GM06990 (cell line): ENCODE data around the gene PANK4.

Experiments
- DNase-seq: peaks from one replicate; pipeline ENCODE4 v3.0.0-alpha.2; 2011; ENCODE audit not compliant: insufficient read length; ENCODE audit errors: extremely low read depth
- H3K27me3 ChIP-seq: replicated peaks from 2 replicates; pipeline ENCODE4 v1.6.0; 2011; ENCODE audit warnings: low read length; ENCODE audit not compliant: control insufficient read depth, insufficient read depth
- H3K36me3 ChIP-seq: 2 replicates; pipeline ENCODE4 v1.5.1; 2011; ENCODE audit warnings: low read length; ENCODE audit not compliant: control insufficient read depth, insufficient read depth
- H3K4me3 ChIP-seq: replicated peaks from 2 replicates; pipeline ENCODE4 v1.5.1; 2011; ENCODE audit warnings: low read depth, mild to moderate bottlenecking, control low read depth, low read length
- TF ChIP-seq, protein P1 (sequence below): IDR thresholded peaks from 2 replicates; pipeline ENCODE4 v1.5.1; 2011; ENCODE audit warnings: low read length, control low read depth, mild to moderate bottlenecking, inconsistent platforms; ENCODE audit not compliant: insufficient read depth, poor library complexity, severe bottlenecking

Gene PANK4

DNA sequence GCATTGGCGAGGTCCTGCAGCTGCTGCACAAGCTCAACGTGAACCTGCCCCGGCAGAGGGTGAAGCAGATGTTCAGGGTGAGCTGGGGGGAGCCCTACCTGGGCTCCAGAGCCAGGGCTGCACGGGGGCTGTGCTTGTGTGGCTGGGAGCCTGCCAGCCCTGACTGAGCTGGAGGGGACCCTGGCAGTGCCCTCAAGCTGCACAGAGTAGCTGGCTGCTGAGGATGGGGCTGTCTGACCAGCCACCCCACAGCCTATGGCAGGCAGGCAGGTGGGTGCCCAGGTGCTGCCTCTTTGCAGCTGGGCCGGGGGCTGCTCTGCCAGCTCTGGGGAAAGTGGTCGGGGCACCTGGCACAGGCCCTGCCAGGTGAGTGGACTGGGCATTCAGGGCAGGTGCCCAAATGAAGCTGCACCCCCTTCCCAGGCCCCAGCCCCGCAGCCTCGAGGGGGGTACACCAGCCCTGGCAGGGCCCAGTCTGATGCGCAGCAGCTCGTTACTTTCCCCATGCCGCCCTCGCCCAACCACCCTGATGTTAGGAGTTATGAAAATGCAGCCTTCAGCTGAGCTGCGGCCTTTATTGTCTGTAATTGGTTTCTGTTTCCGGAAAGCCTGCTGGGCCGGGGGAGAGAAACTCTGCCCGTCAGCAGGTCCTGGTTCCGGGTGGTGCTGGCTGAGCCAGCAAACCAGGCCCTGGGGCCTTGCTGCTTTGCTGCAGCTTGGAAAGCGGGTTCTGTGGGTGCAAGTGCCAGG, 46.0 kb downstream of the PANK4 start:
- Histone ChIP-seq H3K36me3 (no peaks in the 10 kb centered on the region), H3K4me3 (no peak overlapping the region), H3K27me3 (no peaks in the 10 kb centered on the region)
- DNase-seq, result no peak
- TF ChIP-seq, protein P1, sequence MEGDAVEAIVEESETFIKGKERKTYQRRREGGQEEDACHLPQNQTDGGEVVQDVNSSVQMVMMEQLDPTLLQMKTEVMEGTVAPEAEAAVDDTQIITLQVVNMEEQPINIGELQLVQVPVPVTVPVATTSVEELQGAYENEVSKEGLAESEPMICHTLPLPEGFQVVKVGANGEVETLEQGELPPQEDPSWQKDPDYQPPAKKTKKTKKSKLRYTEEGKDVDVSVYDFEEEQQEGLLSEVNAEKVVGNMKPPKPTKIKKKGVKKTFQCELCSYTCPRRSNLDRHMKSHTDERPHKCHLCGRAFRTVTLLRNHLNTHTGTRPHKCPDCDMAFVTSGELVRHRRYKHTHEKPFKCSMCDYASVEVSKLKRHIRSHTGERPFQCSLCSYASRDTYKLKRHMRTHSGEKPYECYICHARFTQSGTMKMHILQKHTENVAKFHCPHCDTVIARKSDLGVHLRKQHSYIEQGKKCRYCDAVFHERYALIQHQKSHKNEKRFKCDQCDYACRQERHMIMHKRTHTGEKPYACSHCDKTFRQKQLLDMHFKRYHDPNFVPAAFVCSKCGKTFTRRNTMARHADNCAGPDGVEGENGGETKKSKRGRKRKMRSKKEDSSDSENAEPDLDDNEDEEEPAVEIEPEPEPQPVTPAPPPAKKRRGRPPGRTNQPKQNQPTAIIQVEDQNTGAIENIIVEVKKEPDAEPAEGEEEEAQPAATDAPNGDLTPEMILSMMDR, result no peak

DNA sequence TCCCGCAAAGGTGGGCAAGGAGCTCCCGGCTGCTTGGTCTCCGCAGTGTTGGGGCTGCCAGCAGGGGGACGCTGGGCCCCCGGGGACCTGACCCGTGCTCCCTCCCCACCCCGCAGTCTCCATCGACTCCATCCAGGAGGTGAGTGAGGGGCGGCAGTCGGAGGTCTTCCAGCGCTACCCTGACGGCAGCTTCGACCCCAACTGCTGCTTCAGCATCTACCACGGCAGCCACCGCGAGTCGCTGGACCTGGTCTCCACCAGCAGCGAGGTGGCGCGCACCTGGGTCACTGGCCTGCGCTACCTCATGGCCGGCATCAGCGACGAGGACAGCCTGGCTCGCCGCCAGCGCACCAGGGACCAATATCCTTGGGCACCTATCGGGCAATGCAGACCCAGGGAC, 46.8 kb downstream of the PANK4 start:
- H3K36me3 ChIP-seq, result no peaks in the 10 kb centered on the region
- no peaks in the 10 kb centered on the region for H3K27me3 ChIP-seq
- H3K4me3 ChIP-seq, result no peak overlapping the region
- no peak for DNase-seq
- TF ChIP-seq, protein P1, result no peak

DNA sequence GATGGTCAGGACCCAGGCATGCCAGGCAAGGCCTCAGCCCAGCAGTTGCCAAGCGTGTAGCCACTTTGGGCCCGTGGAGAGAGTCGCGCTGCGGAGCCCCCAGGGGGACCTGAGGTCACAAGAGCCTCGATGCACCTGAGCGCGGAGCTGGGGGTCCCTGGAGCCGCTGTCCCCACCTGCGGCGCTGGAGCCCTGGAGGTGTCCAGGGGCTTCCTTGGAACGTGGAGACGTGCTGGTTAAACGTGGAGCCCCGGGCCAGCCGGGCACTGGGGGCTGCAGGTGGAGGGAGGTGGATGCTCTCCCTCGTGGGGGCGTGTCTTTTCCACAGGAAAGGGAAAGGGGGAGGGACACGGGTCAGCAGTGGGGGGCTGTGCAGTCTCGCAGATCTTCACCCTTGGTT, 47.2 kb downstream of the PANK4 start:
- Histone ChIP-seq H3K36me3 (no peaks in the 10 kb centered on the region), H3K27me3 (no peaks in the 10 kb centered on the region; the same call in 1 of the 2 replicates), H3K4me3 (no peak overlapping the region)
- TF ChIP-seq, protein P1, result no peak
- no peak for DNase-seq

DNA sequence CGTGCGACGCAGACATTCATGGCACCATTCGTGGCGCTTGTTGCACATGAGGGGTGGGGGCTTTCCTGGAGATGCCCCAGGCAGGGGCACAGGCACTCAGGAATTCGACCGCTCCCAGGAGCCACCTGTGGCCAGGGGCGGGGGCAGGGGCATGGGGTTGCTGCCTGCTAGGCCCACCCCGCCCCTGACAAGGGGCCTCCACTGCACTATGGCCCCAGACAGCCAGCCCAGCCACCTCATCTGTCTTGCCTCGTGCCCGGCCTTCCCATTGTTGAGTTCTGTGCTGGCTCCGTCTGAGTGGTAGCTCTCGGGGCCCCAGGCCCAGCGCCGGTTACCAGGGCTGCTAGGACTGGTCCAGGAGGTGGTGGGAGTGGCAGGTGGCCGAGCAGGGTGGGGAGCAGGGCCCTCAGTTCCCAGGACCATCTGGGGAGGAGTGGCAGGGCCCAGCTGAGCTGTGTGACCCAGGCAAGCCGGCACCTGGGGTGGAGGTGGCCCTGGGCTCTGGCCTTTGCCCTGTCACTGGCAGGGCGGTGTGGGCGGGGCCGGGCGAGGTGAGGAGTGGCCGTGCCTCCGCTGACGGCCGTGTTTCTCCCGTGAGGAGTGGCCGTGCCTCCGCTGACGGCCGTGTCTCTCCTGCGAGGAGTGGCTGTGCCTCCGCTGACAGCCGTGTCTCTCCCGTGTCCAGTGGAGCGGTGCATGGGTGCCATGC, 48.5 kb downstream of the PANK4 start:
- TF ChIP-seq, protein P1, result no peak
- no peak for DNase-seq
- Histone ChIP-seq H3K36me3 (no peaks in the 10 kb centered on the region), H3K27me3 (no peaks in the 10 kb centered on the region; the same call in 1 of the 2 replicates), H3K4me3 (no peak overlapping the region)

DNA sequence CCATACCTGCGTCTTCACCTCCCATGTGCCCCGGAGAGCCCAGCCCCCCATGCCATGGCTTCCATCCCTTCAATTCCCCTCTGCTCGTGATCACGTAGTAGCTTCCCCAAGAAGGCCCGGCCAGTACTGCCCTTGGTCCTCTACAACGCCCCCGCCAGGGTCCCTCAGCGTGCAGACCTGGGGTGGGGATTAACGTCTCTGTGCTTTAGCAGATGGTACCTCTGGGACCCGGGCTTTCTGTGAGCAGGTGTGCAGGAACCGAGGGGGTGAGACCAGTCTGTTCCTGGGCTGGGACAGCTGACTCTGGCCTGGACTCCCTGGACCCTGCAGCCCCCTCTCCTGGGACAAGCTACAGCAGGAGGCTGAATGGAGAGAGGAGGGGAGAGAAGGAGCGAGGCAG, 49.1 kb downstream of the PANK4 start:
- TF ChIP-seq, protein P1, result no peak
- DNase-seq, result no peak
- Histone ChIP-seq H3K4me3 (no peak overlapping the region), H3K27me3 (no peaks in the 10 kb centered on the region; the same call in 1 of the 2 replicates), H3K36me3 (no peaks in the 10 kb centered on the region)
